Spleen (tissue), 7 donors: ENCODE measurements around the gene NCBP3.

Experiments
- POLR2A ChIP-seq, 3 donors: fragments of 450-650 bp; IDR thresholded peaks; one replicate each; pipeline ENCODE4 v1.5.1; 2017; ENCODE audit warnings: antibody characterized with exemption in 3 of 3, mild to moderate bottlenecking in 1 of 3
- POLR2AphosphoS5 ChIP-seq, 3 donors: sonication (generic); formaldehyde crosslinking; IDR thresholded peaks; one replicate each; pipeline ENCODE4 v1.5.1; 2017; ENCODE audit warnings: antibody characterized with exemption in 3 of 3
- TF ChIP-seq, protein P1 (sequence below), 11 experiments: fragments of 200-600 bp in 7 of 11; fragments of 450-650 bp in 4 of 11; sonication (generic) in 4 of 11; IDR thresholded peaks in 8 of 11; conservative IDR thresholded peaks in 3 of 11; 1 replicate in 7 of 11; 2 replicates in 4 of 11; pipeline versions ENCODE4 v1.4.0 to v1.8.0; 2016 to 2021; ENCODE audit warnings: antibody characterized with exemption in 11 of 11, inconsistent platforms in 4 of 11, mild to moderate bottlenecking in 1 of 11
- donor health status: DM: no; HTN: no; CAD: no; lungs with moderate emphysema.
- donor health status: DM: no; HTN: no; CAD: no.
- donor health status: DM: no; HTN: no; CAD: no.

DNA sequence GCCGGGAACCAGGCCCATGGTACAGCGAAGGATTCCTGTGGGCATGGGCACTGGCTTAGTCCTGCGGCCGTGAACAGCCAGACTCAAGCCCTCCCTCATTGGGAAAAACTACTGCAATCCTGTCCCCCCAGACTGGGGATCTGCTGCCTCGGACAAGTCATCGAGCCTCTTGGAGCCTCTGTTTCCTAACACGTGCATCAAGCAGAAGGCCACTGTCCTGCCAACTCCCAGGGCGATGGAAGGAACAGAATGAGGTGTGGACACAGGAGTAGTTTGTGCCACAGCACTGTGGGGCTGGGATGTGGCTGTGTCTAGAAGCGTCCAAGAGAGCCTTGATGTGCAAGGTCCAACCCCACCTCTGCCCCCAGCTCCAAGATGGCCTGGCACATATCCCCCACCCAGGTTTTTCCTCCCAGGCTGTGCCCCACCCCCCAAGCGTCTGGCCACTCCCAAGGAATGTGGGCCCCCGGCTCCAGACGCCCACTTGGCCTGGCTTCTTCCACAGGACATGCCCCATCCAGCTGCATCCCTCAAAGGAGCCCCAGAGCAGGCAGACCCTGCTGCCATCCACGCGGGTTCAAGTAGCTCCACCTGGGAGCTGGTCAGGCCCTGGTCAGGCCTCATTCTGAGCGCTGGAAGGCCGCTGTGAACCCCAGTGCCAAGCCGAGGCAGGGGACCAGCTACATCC, 43.4 kb upstream of the NCBP3 start:
- TF ChIP-seq POLR2A (IDR thresholded peaks at IDR 0.05), result no peak
- TF ChIP-seq, protein P1, sequence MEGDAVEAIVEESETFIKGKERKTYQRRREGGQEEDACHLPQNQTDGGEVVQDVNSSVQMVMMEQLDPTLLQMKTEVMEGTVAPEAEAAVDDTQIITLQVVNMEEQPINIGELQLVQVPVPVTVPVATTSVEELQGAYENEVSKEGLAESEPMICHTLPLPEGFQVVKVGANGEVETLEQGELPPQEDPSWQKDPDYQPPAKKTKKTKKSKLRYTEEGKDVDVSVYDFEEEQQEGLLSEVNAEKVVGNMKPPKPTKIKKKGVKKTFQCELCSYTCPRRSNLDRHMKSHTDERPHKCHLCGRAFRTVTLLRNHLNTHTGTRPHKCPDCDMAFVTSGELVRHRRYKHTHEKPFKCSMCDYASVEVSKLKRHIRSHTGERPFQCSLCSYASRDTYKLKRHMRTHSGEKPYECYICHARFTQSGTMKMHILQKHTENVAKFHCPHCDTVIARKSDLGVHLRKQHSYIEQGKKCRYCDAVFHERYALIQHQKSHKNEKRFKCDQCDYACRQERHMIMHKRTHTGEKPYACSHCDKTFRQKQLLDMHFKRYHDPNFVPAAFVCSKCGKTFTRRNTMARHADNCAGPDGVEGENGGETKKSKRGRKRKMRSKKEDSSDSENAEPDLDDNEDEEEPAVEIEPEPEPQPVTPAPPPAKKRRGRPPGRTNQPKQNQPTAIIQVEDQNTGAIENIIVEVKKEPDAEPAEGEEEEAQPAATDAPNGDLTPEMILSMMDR (IDR thresholded peaks at IDR 0.05 in 8 of 11, conservative IDR thresholded peaks at IDR 0.05 in 3 of 11), result no peak
- TF ChIP-seq POLR2AphosphoS5 (IDR thresholded peaks at IDR 0.05), result no peak
